H9 (cell line): ENCODE results near the gene CCL24. TPM values are rescaled to one million over a fixed set of nuclear protein-coding genes. Genes with fewer than 3 reads are reported as not detected.
"Not testable (repeated sequence)": the region's sequence is repeated elsewhere in the genome, so short reads cannot be mapped to it uniquely, and the experiment has no call there.

Source experiments
- DNase-seq: peaks from one replicate; pipeline ENCODE4 v3.0.0-alpha.2; 2017
- H2AFZ ChIP-seq: one replicate; pipeline ENCODE4 v1.6.1; 2013; ENCODE audit warnings: mild to moderate bottlenecking, low read length, control low read depth, moderate library complexity
- H2AK5ac ChIP-seq: 2 replicates; pipeline ENCODE4 v1.6.1; 2013; ENCODE audit warnings: low read length, control low read depth, mixed read lengths; ENCODE audit not compliant: insufficient read length
- H2BK120ac ChIP-seq: one replicate; pipeline ENCODE4 v1.6.1; 2013; ENCODE audit warnings: low read depth, mild to moderate bottlenecking, low read length, control low read depth, inconsistent platforms; ENCODE audit not compliant: poor library complexity, severe bottlenecking
- H2BK12ac ChIP-seq: 2 replicates; pipeline ENCODE4 v1.6.1; 2013; ENCODE audit warnings: low read length, control low read depth, mixed read lengths, low read depth; ENCODE audit not compliant: insufficient read length
- H2BK15ac ChIP-seq: 2 replicates; pipeline ENCODE4 v1.6.1; 2013; ENCODE audit warnings: low read depth, low read length, control low read depth
- H2BK20ac ChIP-seq: one replicate; pipeline ENCODE4 v1.6.1; 2013; ENCODE audit warnings: low read depth, mild to moderate bottlenecking, low read length, control low read depth, inconsistent platforms; ENCODE audit not compliant: poor library complexity, severe bottlenecking
- H2BK5ac ChIP-seq: 2 replicates; pipeline ENCODE4 v1.6.1; 2013; ENCODE audit warnings: low read length, control low read depth, mixed read lengths; ENCODE audit not compliant: insufficient read length
- H3K14ac ChIP-seq: 2 replicates; pipeline ENCODE4 v1.6.1; 2013; ENCODE audit warnings: low read length, control low read depth; ENCODE audit not compliant: insufficient read depth
- H3K18ac ChIP-seq: 2 replicates; pipeline ENCODE4 v1.6.1; 2013; ENCODE audit warnings: low read depth, mild to moderate bottlenecking, mixed read lengths, low read length, control low read depth; ENCODE audit not compliant: insufficient read length
- H3K23ac ChIP-seq: 2 replicates; pipeline ENCODE4 v1.6.1; 2013; ENCODE audit warnings: low read length, control low read depth, mixed read lengths, low read depth; ENCODE audit not compliant: insufficient read length
- H3K23me2 ChIP-seq: 2 replicates; pipeline ENCODE4 v1.6.1; 2013; ENCODE audit warnings: low read depth, mild to moderate bottlenecking, mixed read lengths, low read length, control low read depth; ENCODE audit not compliant: insufficient read length, poor library complexity, severe bottlenecking
- H3K27ac ChIP-seq: 2 replicates; pipeline ENCODE4 v1.5.1; 2013; ENCODE audit warnings: low read length, control low read depth, mixed read lengths, low read depth; ENCODE audit not compliant: insufficient read length
- H3K27me3 ChIP-seq: 2 replicates; pipeline ENCODE4 v1.6.1; 2013; ENCODE audit warnings: low read length, control low read depth, inconsistent platforms; ENCODE audit not compliant: insufficient read depth
- H3K4ac ChIP-seq: 2 replicates; pipeline ENCODE4 v1.6.1; 2013; ENCODE audit warnings: low read depth, mild to moderate bottlenecking, control low read depth, inconsistent platforms, low read length, moderate library complexity
- H3K4me1 ChIP-seq: 2 replicates; pipeline ENCODE4 v1.6.1; 2013; ENCODE audit warnings: low read length, control low read depth, inconsistent platforms; ENCODE audit not compliant: insufficient read depth
- H3K4me2 ChIP-seq: 2 replicates; pipeline ENCODE4 v1.6.1; 2013; ENCODE audit warnings: low read length, control low read depth, mixed read lengths; ENCODE audit not compliant: insufficient read length, insufficient read depth
- H3K56ac ChIP-seq: 2 replicates; pipeline ENCODE4 v1.6.1; 2013; ENCODE audit warnings: low read depth, mild to moderate bottlenecking, mixed read lengths, low read length, control low read depth; ENCODE audit not compliant: insufficient read length
- H3K79me1 ChIP-seq: 2 replicates; pipeline ENCODE4 v1.6.1; 2013; ENCODE audit warnings: low read depth, mild to moderate bottlenecking, moderate library complexity, low read length, control low read depth, inconsistent platforms; ENCODE audit not compliant: insufficient read depth, poor library complexity, severe bottlenecking
- H3K79me2 ChIP-seq: 2 replicates; pipeline ENCODE4 v1.6.1; 2013; ENCODE audit warnings: low read length, control low read depth, inconsistent platforms; ENCODE audit not compliant: insufficient read depth
- H3K9ac ChIP-seq: 2 replicates; pipeline ENCODE4 v1.6.1; 2013; ENCODE audit warnings: low read length, control low read depth, mixed read lengths; ENCODE audit not compliant: insufficient read length; ENCODE audit errors: extremely low read depth
- H3K9me3 ChIP-seq: one replicate; pipeline ENCODE4 v1.6.1; 2013; ENCODE audit warnings: low read depth, low read length, inconsistent platforms; ENCODE audit not compliant: control insufficient read depth
- H3T11ph ChIP-seq: one replicate; pipeline ENCODE4 v1.6.1; 2013; ENCODE audit warnings: mild to moderate bottlenecking, low read length, control low read depth, inconsistent platforms
- H4K20me1 ChIP-seq: one replicate; pipeline ENCODE4 v1.6.1; 2013; ENCODE audit not compliant: control insufficient read depth, insufficient read length, insufficient read depth
- H4K5ac ChIP-seq: 2 replicates; pipeline ENCODE4 v1.6.1; 2013; ENCODE audit warnings: low read depth, mild to moderate bottlenecking, mixed read lengths, low read length, control low read depth; ENCODE audit not compliant: insufficient read length
- H4K8ac ChIP-seq: replicated peaks from 2 replicates; pipeline ENCODE4 v1.6.1; 2013; ENCODE audit warnings: low read length, control low read depth, mixed read lengths, low read depth; ENCODE audit not compliant: insufficient read length
- H4K91ac ChIP-seq: 2 replicates; pipeline ENCODE4 v1.6.1; 2013; ENCODE audit warnings: low read depth, mild to moderate bottlenecking, moderate library complexity, mixed read lengths, low read length, control low read depth; ENCODE audit not compliant: insufficient read length
- H3K27ac Mint-ChIP-seq, 3 experiments: 2 replicates in 2 of 3; 3 replicates in 1 of 3; pipeline ENCODE4 v1.8.0; 2020 to 2021; ENCODE audit warnings: mixed read lengths in 3 of 3, mild to moderate bottlenecking in 1 of 3, moderate library complexity in 1 of 3
- H3K27me3 Mint-ChIP-seq: 2 replicates; pipeline ENCODE4 v1.8.0; 2021; ENCODE audit warnings: low read depth, mild to moderate bottlenecking, moderate library complexity, mixed read lengths
- H3K36me3 Mint-ChIP-seq, 3 experiments: 2 replicates in 2 of 3; 3 replicates in 1 of 3; pipeline ENCODE4 v1.8.0; 2020 to 2021; ENCODE audit warnings: low read depth in 3 of 3, mixed read lengths in 3 of 3; ENCODE audit not compliant: insufficient read depth in 1 of 3
- H3K4me1 Mint-ChIP-seq, 2 experiments: 2 replicates each; pipeline ENCODE4 v1.8.0; 2020; ENCODE audit warnings: mixed read lengths in 2 of 2
- H3K4me3 Mint-ChIP-seq, 2 experiments: 2 replicates in 1 of 2; 3 replicates in 1 of 2; pipeline ENCODE4 v1.8.0; 2020 to 2021; ENCODE audit warnings: mild to moderate bottlenecking in 2 of 2, mixed read lengths in 2 of 2, moderate library complexity in 1 of 2
- H3K9me3 Mint-ChIP-seq, 2 experiments: 2 replicates in 1 of 2; 3 replicates in 1 of 2; pipeline ENCODE4 v1.8.0; 2020; ENCODE audit warnings: mild to moderate bottlenecking in 2 of 2, mixed read lengths in 2 of 2, moderate library complexity in 1 of 2
- CTCF ChIP-seq: fragments of 200-600 bp; sonication (generic); conservative IDR thresholded peaks from 3 replicates; pipeline ENCODE4 v1.8.0; 2021; ENCODE audit warnings: antibody characterized with exemption, mild to moderate bottlenecking
- WGBS: extraction: QIAGEN DNeasy Blood & Tissue Kit; methylation state at CpG from one replicate; pipeline ENCODE4 v1.1.7; 2013; ENCODE audit warnings: missing lambda C conversion rate, low lambda C conversion rate, mixed read lengths; ENCODE audit not compliant: insufficient read length; ENCODE audit errors: extremely low coverage; 5-methylcytosine and 5-hydroxymethylcytosine counted together
- total RNA-seq: library from RNA; stranded (reverse); gene quantifications from 2 replicates; pipeline ENCODE4 v1.2.1, GENCODE V29; 2021

The CCL24 gene
- total RNA-seq, 1 experiment from 2014 or later = not detected

- H3K18ac ChIP-seq = no peak overlapping the region
- H2AK5ac ChIP-seq = no peak overlapping the region
- no peak for TF ChIP-seq CTCF
- no peak overlapping the region for H3K14ac ChIP-seq
- no peak overlapping the region for H3K27ac ChIP-seq
- no peak overlapping the region for H4K8ac ChIP-seq
- H2BK120ac ChIP-seq = no peak overlapping the region
- no peak overlapping the region for H2BK20ac ChIP-seq
- H3K27ac Mint-ChIP-seq = no peak overlapping the region
- no peaks in the 10 kb centered on the region; a peak in 1 of 7 replicates for H3K36me3 Mint-ChIP-seq
- no peaks in the 10 kb centered on the region for H4K20me1 ChIP-seq
- no peaks in the 10 kb centered on the region for H3K9me3 Mint-ChIP-seq
- H3K27me3 Mint-ChIP-seq = peaks cover 2% of the 10 kb centered on the region; the same call in 1 of the 2 replicates
- H3T11ph ChIP-seq = no peak overlapping the region
- H2BK12ac ChIP-seq = no peak overlapping the region
- no peak overlapping the region for H3K4me2 ChIP-seq
- H3K4me3 Mint-ChIP-seq = no peak overlapping the region
- no peaks in the 10 kb centered on the region for H3K9me3 ChIP-seq
- no peaks in the 10 kb centered on the region for H3K79me1 ChIP-seq
- DNase-seq = no peak
- H3K23me2 ChIP-seq = no peaks in the 10 kb centered on the region
- no peaks in the 10 kb centered on the region for H3K79me2 ChIP-seq
- H3K9ac ChIP-seq = no peak overlapping the region
- no peak overlapping the region for H3K4ac ChIP-seq
- no peaks in the 10 kb centered on the region for H3K4me1 ChIP-seq
- no peak overlapping the region for H3K23ac ChIP-seq
- H3K56ac ChIP-seq = no peak overlapping the region
- H4K91ac ChIP-seq = no peak overlapping the region
- peaks cover 0 to 6% of the 10 kb centered on the region in 2 experiments; a peak in 2 of 4 replicates for H3K4me1 Mint-ChIP-seq
- H2BK15ac ChIP-seq = no peak overlapping the region
- no peak overlapping the region for H2AFZ ChIP-seq
- WGBS = no CpG with 5 or more reads among the region's 7 CpGs
- no peaks in the 10 kb centered on the region for H3K27me3 ChIP-seq
- H4K5ac ChIP-seq = no peak overlapping the region
- H2BK5ac ChIP-seq = no peak overlapping the region
These were observed 34.1 kb upstream of the CCL24 start for GRCh38 chr7:75847707-75848106.

GRCh38 chr7:75845132-75845531, 31.5 kb upstream of the CCL24 start:
- H3K4ac ChIP-seq, DNase-seq, H2BK5ac ChIP-seq, H3K14ac ChIP-seq, H2BK15ac ChIP-seq, H2AFZ ChIP-seq, H3K27ac ChIP-seq, H3K4me3 Mint-ChIP-seq, H3K27ac Mint-ChIP-seq, H3K79me1 ChIP-seq, H3K9me3 Mint-ChIP-seq, H3K23me2 ChIP-seq, H3K27me3 Mint-ChIP-seq, H3K36me3 Mint-ChIP-seq, H3T11ph ChIP-seq, H2BK120ac ChIP-seq, H4K8ac ChIP-seq, H4K20me1 ChIP-seq, H3K27me3 ChIP-seq, H2AK5ac ChIP-seq, H3K4me1 Mint-ChIP-seq, H4K5ac ChIP-seq, H3K9me3 ChIP-seq, H4K91ac ChIP-seq, H3K23ac ChIP-seq, H2BK20ac ChIP-seq, H2BK12ac ChIP-seq, H3K4me2 ChIP-seq, H3K79me2 ChIP-seq, H3K18ac ChIP-seq, H3K56ac ChIP-seq, H3K4me1 ChIP-seq, H3K9ac ChIP-seq: not testable (repeated sequence)
- WGBS = no CpG with 5 or more reads among the region's 6 CpGs
